Activated CD4-positive, alpha-beta T cell treated with anti-CD3 and anti-CD28 coated beads, Interleukin-2, amount 10 ng/mL, durations not matched to agents 7 days and 5 days (primary cell): ENCODE results near the gene CAPN6. TPM values are rescaled to one million over a fixed set of nuclear protein-coding genes. Genes with fewer than 3 reads are reported as not detected.

ENCODE experiments used
- CTCF ChIA-PET: fragments of 350-600 bp; sonication (Branson Sonifier 250); formaldehyde crosslinking; loops from one replicate; lab custom pipeline; 2021; ENCODE audit warnings: antibody characterized with exemption; lab: Charles Lee
- POLR2A ChIA-PET: fragments of 350-600 bp; sonication (Branson Sonifier 250); formaldehyde crosslinking; loops from one replicate; lab custom pipeline; 2021; ENCODE audit warnings: antibody characterized with exemption; lab: Charles Lee
- DNase-seq: peaks from one replicate; pipeline ENCODE4 v3.0.0-alpha.2; 2020
- H3K27ac Mint-ChIP-seq: one replicate; pipeline ENCODE4 v1.8.0; 2021; ENCODE audit warnings: mild to moderate bottlenecking, moderate library complexity, mixed read lengths
- H3K27me3 Mint-ChIP-seq: one replicate; pipeline ENCODE4 v1.8.0; 2021; ENCODE audit warnings: mixed read lengths
- H3K36me3 Mint-ChIP-seq: one replicate; pipeline ENCODE4 v1.8.0; 2021; ENCODE audit warnings: low read depth, mixed read lengths
- H3K4me1 Mint-ChIP-seq: one replicate; pipeline ENCODE4 v1.8.0; 2021; ENCODE audit warnings: mixed read lengths
- H3K4me3 Mint-ChIP-seq: one replicate; pipeline ENCODE4 v1.8.0; 2021; ENCODE audit warnings: mild to moderate bottlenecking, moderate library complexity, mixed read lengths
- H3K9me3 Mint-ChIP-seq: one replicate; pipeline ENCODE4 v1.8.0; 2021; ENCODE audit warnings: mixed read lengths
- total RNA-seq, 2 experiments: library from RNA; stranded (reverse); gene quantifications; one replicate each; pipeline ENCODE4 v1.2.3, GENCODE V29; 2021

CAPN6 gene
- total RNA-seq, 2 experiments from 2014 or later, result not detected

DNA sequence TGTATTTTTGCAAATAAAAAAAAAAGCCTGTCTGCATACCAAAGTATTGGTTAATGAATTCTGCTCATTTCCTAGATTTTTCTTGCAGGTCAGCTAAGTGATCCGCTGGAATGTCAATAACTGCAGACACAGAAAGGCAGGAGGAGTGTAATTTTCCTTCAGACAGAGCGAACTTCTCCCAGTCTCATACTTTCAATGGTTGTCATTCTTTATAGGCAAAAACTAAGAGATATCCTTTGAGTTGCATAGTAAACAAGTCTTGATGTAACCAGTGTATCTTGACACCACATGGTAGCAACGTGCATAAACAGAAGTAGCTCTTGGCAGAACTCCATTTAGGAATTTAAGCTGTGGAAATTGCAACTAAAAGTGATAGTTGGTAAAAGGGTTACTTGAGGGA is 8.2 kb downstream of the CAPN6 start:
- Mint-ChIP-seq H3K9me3 (no peaks in the 10 kb centered on the region), H3K36me3 (no peaks in the 10 kb centered on the region), H3K4me1 (no peaks in the 10 kb centered on the region), H3K4me3 (no peak overlapping the region), H3K27ac (no peak overlapping the region), H3K27me3 (no peaks in the 10 kb centered on the region)
- ChIA-PET CTCF (interaction anchor here (0.6 to 0.7 kb wide), 2 partner anchors 11 to 127 kb away, joined by 3 to 4 read pairs; no protein-coding TSS in a partner anchor), POLR2A (no interaction called here)
- no peak for DNase-seq

- POLR2A ChIA-PET, result no interaction called here
- Mint-ChIP-seq H3K27ac (no peak overlapping the region), H3K4me1 (no peaks in the 10 kb centered on the region), H3K27me3 (no peaks in the 10 kb centered on the region), H3K9me3 (no peaks in the 10 kb centered on the region), H3K4me3 (no peak overlapping the region), H3K36me3 (no peaks in the 10 kb centered on the region)
- no peak for DNase-seq
- CTCF ChIA-PET, result no interaction called here
Observed at GRCh38 chrX:111260451-111260850, 9.8 kb downstream of the CAPN6 start.

GRCh38 chrX:111259559-111259958 is 10.7 kb downstream of the CAPN6 start:
- no peaks in the 10 kb centered on the region for H3K36me3 Mint-ChIP-seq
- no peak overlapping the region for H3K4me3 Mint-ChIP-seq
- CTCF ChIA-PET, result no interaction called here
- DNase-seq, result no peak
- H3K9me3 Mint-ChIP-seq, result no peaks in the 10 kb centered on the region
- POLR2A ChIA-PET, result no interaction called here
- H3K27ac Mint-ChIP-seq, result no peak overlapping the region
- no peaks in the 10 kb centered on the region for H3K4me1 Mint-ChIP-seq
- no peaks in the 10 kb centered on the region for H3K27me3 Mint-ChIP-seq

GRCh38 chrX:111257733-111258132 is 12.6 kb downstream of the CAPN6 start:
- CTCF ChIA-PET, result no interaction called here
- POLR2A ChIA-PET, result no interaction called here
- Mint-ChIP-seq H3K4me3 (no peak overlapping the region), H3K27me3 (no peaks in the 10 kb centered on the region), H3K9me3 (no peaks in the 10 kb centered on the region), H3K36me3 (no peaks in the 10 kb centered on the region), H3K4me1 (no peaks in the 10 kb centered on the region), H3K27ac (no peak overlapping the region)
- DNase-seq, result no peak

- no peaks in the 10 kb centered on the region for H3K4me1 Mint-ChIP-seq
- CTCF ChIA-PET, result no interaction called here
Observed at GRCh38 chrX:111254896-111255693, 15.2 kb downstream of the CAPN6 start.

DNA sequence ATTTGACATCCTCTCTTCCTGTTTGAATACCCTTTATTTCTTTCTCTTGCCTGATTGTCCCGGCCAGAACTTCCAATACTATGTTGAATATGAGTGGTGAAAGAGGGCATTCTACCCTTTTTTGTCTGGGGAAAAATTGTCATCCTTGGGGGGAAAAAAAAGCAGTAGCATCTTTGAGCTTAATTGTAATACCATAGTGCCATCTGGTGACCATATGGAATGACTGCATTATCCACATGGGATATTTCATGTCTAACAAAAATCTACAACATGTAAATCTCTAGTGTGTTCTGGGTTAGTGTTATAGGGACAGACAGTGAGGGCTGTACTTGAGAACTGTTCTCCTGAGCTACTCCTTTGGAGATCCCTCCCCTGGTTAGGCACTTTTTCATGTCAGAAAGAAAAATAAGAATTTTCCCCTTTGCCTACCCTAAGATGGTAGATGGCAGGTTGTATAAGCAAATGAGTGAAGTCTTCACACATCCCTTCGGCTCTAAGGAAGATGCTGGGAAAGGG is 26.0 kb downstream of the CAPN6 start:
- Mint-ChIP-seq H3K9me3 (no peaks in the 10 kb centered on the region), H3K27me3 (no peaks in the 10 kb centered on the region), H3K4me3 (no peak overlapping the region), H3K4me1 (no peaks in the 10 kb centered on the region), H3K36me3 (no peaks in the 10 kb centered on the region), H3K27ac (no peak overlapping the region)
- ChIA-PET CTCF (interaction anchor here (0.8 to 2.0 kb wide), 2 partner anchors 127 to 148 kb away, joined by 3 to 4 read pairs; no protein-coding TSS in a partner anchor), POLR2A (no interaction called here)
- DNase-seq, result no peak

More at GRCh38 chrX:111254896-111255693, 15.2 kb downstream of the CAPN6 start:
- no peak for DNase-seq
- H3K27ac Mint-ChIP-seq, result no peak overlapping the region
- H3K36me3 Mint-ChIP-seq, result no peaks in the 10 kb centered on the region
- POLR2A ChIA-PET, result no interaction called here
- no peaks in the 10 kb centered on the region for H3K27me3 Mint-ChIP-seq
- no peaks in the 10 kb centered on the region for H3K9me3 Mint-ChIP-seq
- H3K4me3 Mint-ChIP-seq, result no peak overlapping the region

- no peak overlapping the region for H3K4me3 Mint-ChIP-seq
- CTCF ChIA-PET, result interaction anchor here (0.7 kb wide), 1 partner anchor 767 kb away, joined by 3 read pairs; no protein-coding TSS in a partner anchor
- no peaks in the 10 kb centered on the region for H3K4me1 Mint-ChIP-seq
- H3K27me3 Mint-ChIP-seq, result no peaks in the 10 kb centered on the region
- no peaks in the 10 kb centered on the region for H3K9me3 Mint-ChIP-seq
- no peaks in the 10 kb centered on the region for H3K36me3 Mint-ChIP-seq
- DNase-seq, result no peak
- POLR2A ChIA-PET, result no interaction called here
- H3K27ac Mint-ChIP-seq, result no peak overlapping the region
Observed at GRCh38 chrX:111216293-111216801, 53.9 kb downstream of the CAPN6 start.

GRCh38 chrX:111207851-111208250 is 62.4 kb downstream of the CAPN6 start:
- H3K9me3 Mint-ChIP-seq, result no peaks in the 10 kb centered on the region
- CTCF ChIA-PET, result no interaction called here
- H3K4me1 Mint-ChIP-seq, result no peaks in the 10 kb centered on the region
- no peaks in the 10 kb centered on the region for H3K27me3 Mint-ChIP-seq
- H3K27ac Mint-ChIP-seq, result no peak overlapping the region
- no peak overlapping the region for H3K4me3 Mint-ChIP-seq
- DNase-seq, result no peak
- no peaks in the 10 kb centered on the region for H3K36me3 Mint-ChIP-seq
- POLR2A ChIA-PET, result no interaction called here

DNA sequence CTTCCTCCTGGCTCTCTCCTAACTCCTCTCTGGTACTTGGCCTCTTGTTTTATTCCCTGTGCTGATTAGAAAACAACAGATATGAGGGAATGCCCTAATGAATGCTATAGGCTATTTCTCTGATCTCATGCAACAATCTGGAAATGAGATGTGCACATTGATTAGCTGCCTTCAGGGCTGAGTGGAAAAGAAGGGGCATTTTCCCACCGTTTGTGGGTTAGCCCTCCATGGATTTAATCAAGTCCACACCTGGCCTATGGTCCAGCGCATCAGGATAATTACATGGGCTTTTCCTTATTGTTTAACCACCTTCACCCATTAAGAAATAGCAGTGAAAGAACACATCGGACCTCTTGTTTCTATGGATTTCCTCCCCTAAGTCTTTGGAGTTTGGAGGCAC is 70.0 kb downstream of the CAPN6 start:
- Mint-ChIP-seq H3K9me3 (no peaks in the 10 kb centered on the region), H3K4me1 (no peaks in the 10 kb centered on the region), H3K4me3 (no peak overlapping the region), H3K27me3 (no peaks in the 10 kb centered on the region), H3K27ac (no peak overlapping the region), H3K36me3 (no peaks in the 10 kb centered on the region)
- DNase-seq, result no peak
- POLR2A ChIA-PET, result no interaction called here
- CTCF ChIA-PET, result no interaction called here

GRCh38 chrX:111199505-111199904 is 70.8 kb downstream of the CAPN6 start:
- no peaks in the 10 kb centered on the region for H3K36me3 Mint-ChIP-seq
- H3K9me3 Mint-ChIP-seq, result no peaks in the 10 kb centered on the region
- ChIA-PET CTCF (no interaction called here), POLR2A (no interaction called here)
- no peaks in the 10 kb centered on the region for H3K4me1 Mint-ChIP-seq
- DNase-seq, result no peak
- H3K27me3 Mint-ChIP-seq, result no peaks in the 10 kb centered on the region
- H3K4me3 Mint-ChIP-seq, result no peak overlapping the region
- H3K27ac Mint-ChIP-seq, result no peak overlapping the region

Other genes with a start within 250 kb of the CAPN6 start
- under 1 TPM in 1 of 2 experiments, not detected in 1; 0.17 TPM for gene PAK3, start 174.3 kb downstream of the CAPN6 start, total RNA-seq
- gene DCX, start 141.7 kb upstream of the CAPN6 start, total RNA-seq, result not detected
- gene SERTM2, start 241.2 kb upstream of the CAPN6 start, total RNA-seq, result not detected